Stimulated activated CD4-positive, alpha-beta T cell treated with anti-CD3 and anti-CD28 coated beads, Interleukin-15, amount 100 ng/mL, for 1 hour (primary cell): ENCODE results near the gene ARHGAP24.

Experiments
- DNase-seq, 2 donors: peaks; one replicate each; pipeline ENCODE4 v3.0.0-alpha.2; 2020; ENCODE audit warnings: low read depth in 1 of 2, low spot score in 1 of 2

The ARHGAP24 gene

GRCh38 chr4:85474818-85475630, at the start of gene ARHGAP24:
Gene ARHGAP24, plus strand, starts transcription at chr4:85475150.
- no peak for DNase-seq

GRCh38 chr4:85426366-85426765, 48.6 kb upstream of the ARHGAP24 start:
- DNase-seq, result no peak

- no peak for DNase-seq
Observed at GRCh38 chr4:85427123-85427522, 47.8 kb upstream of the ARHGAP24 start.

- no peak for DNase-seq
Observed at GRCh38 chr4:85430226-85430625, 44.7 kb upstream of the ARHGAP24 start.

- no peak for DNase-seq
Observed at GRCh38 chr4:85430697-85431096, 44.3 kb upstream of the ARHGAP24 start.

GRCh38 chr4:85431156-85431555, 43.8 kb upstream of the ARHGAP24 start:
- no peak for DNase-seq

GRCh38 chr4:85431881-85432485, 43.0 kb upstream of the ARHGAP24 start:
- DNase-seq, result no peak

GRCh38 chr4:85445050-85445639, 29.8 kb upstream of the ARHGAP24 start:
- DNase-seq, result no peak

- DNase-seq, result no peak
Observed at GRCh38 chr4:85446141-85446861, 28.6 kb upstream of the ARHGAP24 start.

- no peak for DNase-seq
Observed at GRCh38 chr4:85448906-85449890, 25.8 kb upstream of the ARHGAP24 start.

GRCh38 chr4:85452058-85452731, 22.8 kb upstream of the ARHGAP24 start:
- no peak for DNase-seq

GRCh38 chr4:85455942-85456341, 19.0 kb upstream of the ARHGAP24 start:
- DNase-seq, result no peak

GRCh38 chr4:85457752-85458467, 17.0 kb upstream of the ARHGAP24 start:
- DNase-seq, result no peak

GRCh38 chr4:85459736-85460135, 15.2 kb upstream of the ARHGAP24 start:
- DNase-seq, result no peak

- DNase-seq, result no peak
Observed at GRCh38 chr4:85474356-85474755, 594 bp upstream of the ARHGAP24 start.

- DNase-seq, result no peak
Observed at GRCh38 chr4:85475631-85476233, 782 bp downstream of the ARHGAP24 start.

- DNase-seq, result no peak
Observed at GRCh38 chr4:85476381-85476780, 1.4 kb downstream of the ARHGAP24 start.

GRCh38 chr4:85477534-85477933, 2.6 kb downstream of the ARHGAP24 start:
- no peak for DNase-seq

GRCh38 chr4:85478576-85478975, 3.6 kb downstream of the ARHGAP24 start:
- no peak for DNase-seq
